IgD-negative memory B cell (primary cell): ENCODE results near the gene ZNF296. TPM values are rescaled to one million over a fixed set of nuclear protein-coding genes. Genes with fewer than 3 reads are reported as not detected.

Experiments
- H3K27ac Mint-ChIP-seq, 3 donors: one replicate each; pipeline ENCODE4 v1.8.0; 2020 to 2022; ENCODE audit warnings: mild to moderate bottlenecking in 3 of 3, mixed read lengths in 3 of 3, moderate library complexity in 1 of 3
- H3K27me3 Mint-ChIP-seq: one replicate; pipeline ENCODE4 v1.8.0; 2021; ENCODE audit warnings: mixed read lengths
- H3K36me3 Mint-ChIP-seq: one replicate; pipeline ENCODE4 v1.8.0; 2020; ENCODE audit warnings: mild to moderate bottlenecking, mixed read lengths
- H3K4me1 Mint-ChIP-seq, 3 donors: one replicate each; pipeline ENCODE4 v1.8.0; 2020 to 2022; ENCODE audit warnings: mixed read lengths in 3 of 3, mild to moderate bottlenecking in 1 of 3
- H3K4me3 Mint-ChIP-seq, 4 donors: one replicate each; pipeline ENCODE4 v1.8.0; 2020 to 2022; ENCODE audit warnings: mild to moderate bottlenecking in 4 of 4, mixed read lengths in 4 of 4, moderate library complexity in 3 of 4
- H3K9me3 Mint-ChIP-seq, 3 donors: one replicate each; pipeline ENCODE4 v1.8.0; 2020 to 2021; ENCODE audit warnings: mixed read lengths in 3 of 3, mild to moderate bottlenecking in 1 of 3
- polyA plus RNA-seq: library from polyadenylated mRNA; unstranded; fragments of 300-500 nt; fragmentation: Illumina TruSeq; gene quantifications from one replicate; pipeline ENCODE4 v1.2.3, GENCODE V29; 2021

The ZNF296 gene
- polyA plus RNA-seq, 1 donor from 2014 or later = 74.4 TPM

DNA sequence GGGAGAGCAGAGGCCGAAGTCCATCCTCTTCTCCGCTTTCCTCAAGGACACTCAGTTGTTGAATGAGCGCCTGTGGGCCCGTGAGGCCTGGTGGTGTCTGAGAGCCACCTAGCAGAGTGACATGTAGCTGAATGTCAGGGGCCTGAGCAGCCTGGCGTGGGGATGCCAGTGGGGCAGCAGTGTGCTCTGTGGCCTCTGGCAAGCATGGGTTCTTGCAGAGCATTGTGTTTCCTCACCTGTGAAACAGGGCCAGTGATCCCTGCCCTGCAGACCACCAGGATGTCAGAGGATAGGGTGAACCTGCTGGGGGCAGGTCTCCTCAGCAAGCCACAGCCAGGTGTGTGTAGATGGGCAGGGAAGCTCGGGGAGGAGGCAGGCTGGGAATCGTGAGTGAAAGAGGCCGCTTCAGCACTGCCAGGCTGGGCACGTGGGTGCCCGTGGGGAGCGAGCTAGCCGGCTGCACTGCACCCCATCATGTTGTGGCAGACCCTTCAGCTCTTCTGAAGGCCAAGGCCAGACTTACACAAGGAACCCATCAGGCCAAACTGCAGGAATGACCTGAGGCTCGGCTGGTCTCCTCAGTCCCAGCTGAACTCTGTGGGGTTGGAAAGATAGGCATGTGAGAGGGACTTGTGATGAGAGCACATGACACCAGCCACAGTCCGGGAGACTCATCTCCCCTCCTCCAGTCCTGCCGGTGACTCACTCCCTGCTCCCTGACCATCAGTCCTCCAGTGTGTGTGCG is 21.7 kb upstream of the ZNF296 start:
- Mint-ChIP-seq H3K4me1 (peaks cover 28 to 53% (median 30%) of the 10 kb centered on the region in 3 donors), H3K27me3 (no peaks in the 10 kb centered on the region), H3K4me3 (peak overlapping the region in 2 of 4 donors; percentile 22 to 76), H3K36me3 (peaks cover 5% of the 10 kb centered on the region), H3K27ac (peak overlapping the region; percentile 13 to 70 (median 59)), H3K9me3 (no peaks in the 10 kb centered on the region)

DNA sequence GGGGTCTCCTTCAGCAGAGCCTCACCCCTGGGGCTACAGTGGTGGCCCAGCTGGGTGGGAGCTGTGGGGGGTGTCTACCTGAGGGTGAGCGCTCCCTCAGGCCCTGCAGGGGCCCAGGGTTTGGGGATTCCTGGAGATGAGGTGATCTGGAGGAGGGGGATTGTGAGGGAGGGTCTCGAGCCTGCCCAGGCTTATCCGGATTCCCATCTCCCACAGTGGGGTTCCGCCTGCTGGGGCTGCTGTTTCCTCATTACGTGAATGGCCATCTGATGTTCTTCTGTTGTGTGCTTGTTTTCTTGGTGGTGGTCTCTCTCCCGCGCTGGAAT is 21.1 kb upstream of the ZNF296 start:
- Mint-ChIP-seq H3K36me3 (peaks cover 7% of the 10 kb centered on the region), H3K9me3 (no peaks in the 10 kb centered on the region), H3K4me3 (peak overlapping the region in 1 of 4 donors; percentile 76), H3K27me3 (no peaks in the 10 kb centered on the region), H3K27ac (peak overlapping the region in 2 of 3 donors; percentile 13 to 70), H3K4me1 (peaks cover 33 to 55% (median 34%) of the 10 kb centered on the region in 3 donors)

- peaks cover 7% of the 10 kb centered on the region for H3K36me3 Mint-ChIP-seq
- peaks cover 35 to 52% (median 36%) of the 10 kb centered on the region in 3 donors for H3K4me1 Mint-ChIP-seq
- peak overlapping the region in 1 of 3 donors; percentile 81 for H3K27ac Mint-ChIP-seq
- H3K27me3 Mint-ChIP-seq = no peaks in the 10 kb centered on the region
- H3K9me3 Mint-ChIP-seq = no peaks in the 10 kb centered on the region
- peak overlapping the region in 2 of 4 donors; percentile 37 to 76 for H3K4me3 Mint-ChIP-seq
Observed at GRCh38 chr19:45096700-45097099, 20.4 kb upstream of the ZNF296 start.

- peaks cover 8% of the 10 kb centered on the region for H3K36me3 Mint-ChIP-seq
- H3K27me3 Mint-ChIP-seq = no peaks in the 10 kb centered on the region
- H3K4me1 Mint-ChIP-seq = peaks cover 38 to 52% (median 41%) of the 10 kb centered on the region in 3 donors
- peak overlapping the region in 2 of 4 donors; percentile 13 to 28 for H3K4me3 Mint-ChIP-seq
- peak overlapping the region; percentile 67 to 81 (median 67) for H3K27ac Mint-ChIP-seq
- H3K9me3 Mint-ChIP-seq = no peaks in the 10 kb centered on the region
Observed at GRCh38 chr19:45095496-45096413, 19.5 kb upstream of the ZNF296 start.

DNA sequence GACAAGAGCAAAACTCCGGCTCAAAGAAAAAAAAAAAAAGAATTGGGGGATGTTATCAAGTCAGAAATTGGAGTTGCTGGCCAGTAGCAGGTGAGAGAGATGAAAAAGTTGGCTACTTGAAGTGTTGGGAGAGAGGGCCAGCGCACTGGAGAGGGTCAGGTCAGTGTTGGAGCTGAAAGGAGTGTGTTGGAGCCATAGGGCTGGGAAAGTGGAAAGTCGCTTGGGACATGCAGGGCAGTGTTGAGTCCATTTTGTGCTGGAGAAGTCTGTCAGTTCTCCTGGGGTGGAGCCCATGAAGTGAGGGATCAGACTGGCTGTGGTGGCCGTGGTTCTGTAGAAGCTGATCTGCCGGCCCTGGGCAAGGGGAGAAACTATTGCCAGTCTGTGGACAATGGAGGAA is 18.4 kb upstream of the ZNF296 start:
- Mint-ChIP-seq H3K36me3 (peaks cover 8% of the 10 kb centered on the region), H3K4me3 (peak overlapping the region; percentile 84 to 95 (median 91)), H3K4me1 (peaks cover 35 to 54% (median 37%) of the 10 kb centered on the region in 3 donors), H3K27ac (peak overlapping the region in 1 of 3 donors; percentile 27), H3K27me3 (no peaks in the 10 kb centered on the region), H3K9me3 (no peaks in the 10 kb centered on the region)

- peaks cover 8% of the 10 kb centered on the region for H3K36me3 Mint-ChIP-seq
- peak overlapping the region in 2 of 3 donors; percentile 72 to 93 for H3K27ac Mint-ChIP-seq
- no peaks in the 10 kb centered on the region for H3K27me3 Mint-ChIP-seq
- H3K4me1 Mint-ChIP-seq = peaks cover 35 to 55% (median 37%) of the 10 kb centered on the region in 3 donors
- H3K9me3 Mint-ChIP-seq = no peaks in the 10 kb centered on the region
- peak overlapping the region; percentile 88 to 100 (median 94) for H3K4me3 Mint-ChIP-seq
Observed at GRCh38 chr19:45094137-45094536, 17.9 kb upstream of the ZNF296 start.

DNA sequence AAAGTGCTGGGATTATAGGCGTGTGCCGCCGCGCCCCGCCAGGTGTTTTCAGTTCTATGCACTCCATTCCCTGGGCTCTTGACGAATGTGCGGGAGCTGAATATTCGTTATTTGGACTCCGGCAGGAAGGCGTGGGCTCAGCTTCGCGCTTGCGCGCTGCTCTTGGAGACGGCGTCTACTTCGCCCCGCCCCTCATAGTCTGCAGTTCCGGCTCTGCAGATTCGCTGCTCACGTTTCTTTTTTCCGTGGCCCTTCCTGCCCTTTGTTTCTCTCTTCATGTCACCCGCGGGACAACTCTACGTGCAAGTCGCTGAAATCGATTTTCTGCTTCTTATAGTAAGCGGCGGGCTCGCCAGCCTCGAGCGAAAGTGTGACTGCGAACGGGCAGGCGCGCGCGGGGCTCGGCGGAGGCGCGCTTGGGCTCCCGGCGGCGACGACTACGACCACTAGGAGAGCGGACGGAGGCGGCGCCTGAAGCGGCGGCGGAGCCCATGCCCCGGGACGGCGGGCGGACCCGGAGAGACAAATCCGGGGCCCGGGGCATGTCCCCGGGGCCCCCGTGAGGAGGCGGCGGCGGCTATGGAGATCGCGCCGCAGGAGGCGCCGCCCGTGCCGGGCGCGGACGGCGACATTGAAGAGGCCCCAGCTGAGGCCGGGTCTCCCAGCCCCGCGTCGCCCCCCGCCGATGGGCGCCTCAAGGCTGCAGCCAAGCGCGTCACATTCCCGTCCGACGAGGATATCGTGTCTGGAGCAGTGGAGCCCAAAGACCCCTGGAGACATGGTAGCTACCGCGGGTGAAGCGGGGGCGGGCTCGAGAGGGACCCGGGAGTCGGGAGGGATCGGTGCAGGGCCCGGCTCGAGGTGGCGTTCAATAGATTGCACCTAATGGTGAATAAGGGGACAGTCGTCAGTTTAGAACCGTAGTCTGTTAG is 16.7 kb upstream of the ZNF296 start, which contains the start of gene PPP1R37:
PPP1R37 (plus strand) TSS at position 433 of the 932 bp plus-strand sequence; CDS start at position 580, 147 bp downstream.
- Mint-ChIP-seq H3K9me3 (no peaks in the 10 kb centered on the region), H3K36me3 (peaks cover 8% of the 10 kb centered on the region), H3K27ac (peak within 1 kb of the TSS; percentile 93 to 100 (median 99)), H3K4me1 (peaks cover 35 to 47% (median 37%) of the 10 kb centered on the region in 3 donors), H3K4me3 (peak within 1 kb of the TSS; percentile 88 to 100 (median 94)), H3K27me3 (no peaks in the 10 kb centered on the region)

DNA sequence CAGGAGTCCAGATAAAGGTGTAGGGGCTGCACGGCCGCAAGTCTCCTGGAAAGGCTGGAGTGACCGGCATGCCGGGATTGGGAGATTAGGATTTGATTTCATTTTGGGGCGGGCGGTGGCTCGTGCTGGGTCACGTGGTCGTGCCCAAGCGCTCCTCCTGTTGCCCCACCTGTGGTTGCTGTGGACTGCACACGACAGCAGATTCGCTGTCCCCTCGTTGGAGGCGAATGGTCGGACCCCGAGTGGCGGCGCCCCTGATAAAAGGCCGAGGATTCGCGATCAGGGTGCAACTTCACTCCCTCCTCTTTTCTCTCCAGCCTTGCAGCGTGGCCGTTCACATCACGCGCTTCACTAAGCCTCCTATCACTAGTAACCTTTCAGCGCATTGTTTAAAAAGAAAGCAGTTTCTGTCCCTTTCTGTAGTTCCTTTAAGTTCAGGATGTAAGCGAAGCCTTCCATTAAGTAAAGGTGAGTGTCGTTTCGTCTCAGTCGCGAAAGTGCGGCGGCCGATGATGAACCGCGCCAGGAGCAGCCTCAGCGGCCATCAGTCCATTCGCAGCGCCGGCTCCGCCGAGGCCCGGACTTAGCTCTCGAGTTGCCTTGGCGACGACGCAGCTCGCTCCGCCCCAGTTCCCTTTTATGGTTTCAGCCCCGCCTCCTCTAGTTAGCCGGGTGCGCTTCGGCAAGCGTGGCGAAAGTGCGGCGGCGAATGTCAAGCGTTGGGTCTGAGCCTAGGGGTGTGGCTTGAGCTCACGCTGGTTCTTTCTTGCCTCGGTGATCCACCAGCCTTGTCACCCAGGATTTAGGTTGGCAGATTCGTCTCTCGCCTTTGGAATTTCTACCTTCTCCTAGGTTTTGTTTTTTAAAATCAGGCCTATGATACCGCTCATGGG is 15.0 kb upstream of the ZNF296 start:
- H3K36me3 Mint-ChIP-seq = peaks cover 8% of the 10 kb centered on the region
- H3K27me3 Mint-ChIP-seq = no peaks in the 10 kb centered on the region
- H3K4me3 Mint-ChIP-seq = peak overlapping the region; percentile 88 to 100 (median 94)
- no peaks in the 10 kb centered on the region for H3K9me3 Mint-ChIP-seq
- H3K27ac Mint-ChIP-seq = peak overlapping the region; percentile 93 to 100 (median 99)
- peaks cover 37 to 40% (median 39%) of the 10 kb centered on the region in 3 donors for H3K4me1 Mint-ChIP-seq

DNA sequence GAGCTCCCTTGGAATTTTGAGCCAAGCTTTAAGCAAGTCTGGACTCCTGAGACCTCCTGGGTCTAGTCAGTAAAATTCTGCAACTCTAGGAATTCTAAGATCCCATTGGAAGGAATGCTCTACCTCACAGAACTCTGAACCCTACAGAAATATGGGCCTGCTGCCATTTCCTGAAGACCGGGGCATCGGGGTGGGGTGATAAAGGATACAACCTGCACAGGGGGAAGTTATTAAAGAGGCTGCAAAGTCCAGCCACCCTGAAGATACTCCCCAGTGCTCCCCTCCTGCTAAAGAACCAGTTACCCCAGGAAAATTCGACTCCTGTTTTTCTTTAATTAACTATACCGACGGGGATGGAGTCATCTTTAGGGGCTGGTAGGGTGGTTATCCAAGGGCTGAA is 14.3 kb upstream of the ZNF296 start:
- Mint-ChIP-seq H3K4me3 (peak overlapping the region in 1 of 4 donors; percentile 65), H3K4me1 (peaks cover 33 to 35% (median 35%) of the 10 kb centered on the region in 3 donors), H3K27ac (peak overlapping the region in 2 of 3 donors; percentile 99 to 100), H3K27me3 (no peaks in the 10 kb centered on the region), H3K36me3 (peaks cover 8% of the 10 kb centered on the region), H3K9me3 (no peaks in the 10 kb centered on the region)

- Mint-ChIP-seq H3K36me3 (peaks cover 8% of the 10 kb centered on the region), H3K27ac (peak overlapping the region in 2 of 3 donors; percentile 42 to 80), H3K27me3 (no peaks in the 10 kb centered on the region), H3K4me1 (peaks cover 33 to 37% (median 35%) of the 10 kb centered on the region in 3 donors), H3K9me3 (no peaks in the 10 kb centered on the region), H3K4me3 (no peak overlapping the region)
Observed at GRCh38 chr19:45090034-45090433, 13.8 kb upstream of the ZNF296 start.

DNA sequence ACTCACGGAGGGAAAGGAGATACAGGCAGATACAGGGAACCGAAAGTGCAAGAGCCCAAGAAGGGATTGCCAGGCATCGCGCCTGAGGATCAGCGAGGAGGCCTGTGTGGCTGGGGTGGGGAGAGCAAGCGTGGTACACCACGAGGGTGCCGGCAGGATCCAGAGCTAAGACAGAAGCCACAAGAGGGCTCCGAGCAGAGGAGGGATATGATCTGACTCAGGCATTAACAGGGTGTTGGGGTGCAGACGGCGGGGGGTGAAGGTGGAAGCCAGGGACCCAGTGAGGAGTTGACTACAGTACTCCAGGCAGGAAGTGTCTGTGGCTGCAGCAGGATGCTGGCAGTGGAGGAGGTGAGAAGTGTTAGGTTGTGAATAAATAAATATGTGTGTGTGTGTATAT is 11.3 kb upstream of the ZNF296 start:
- Mint-ChIP-seq H3K36me3 (peaks cover 3% of the 10 kb centered on the region), H3K27ac (peak overlapping the region; percentile 67 to 89 (median 75)), H3K9me3 (no peaks in the 10 kb centered on the region), H3K4me3 (peak overlapping the region in 2 of 4 donors; percentile 38 to 65), H3K4me1 (peaks cover 16 to 23% (median 19%) of the 10 kb centered on the region in 3 donors), H3K27me3 (no peaks in the 10 kb centered on the region)

- H3K27me3 Mint-ChIP-seq = no peaks in the 10 kb centered on the region
- H3K27ac Mint-ChIP-seq = peak overlapping the region in 2 of 3 donors; percentile 14 to 59
- H3K36me3 Mint-ChIP-seq = peaks cover 2% of the 10 kb centered on the region
- peaks cover 12 to 25% (median 24%) of the 10 kb centered on the region in 3 donors for H3K4me1 Mint-ChIP-seq
- peak overlapping the region in 1 of 4 donors; percentile 38 for H3K4me3 Mint-ChIP-seq
- H3K9me3 Mint-ChIP-seq = no peaks in the 10 kb centered on the region
Observed at GRCh38 chr19:45086480-45086879, 10.2 kb upstream of the ZNF296 start.

DNA sequence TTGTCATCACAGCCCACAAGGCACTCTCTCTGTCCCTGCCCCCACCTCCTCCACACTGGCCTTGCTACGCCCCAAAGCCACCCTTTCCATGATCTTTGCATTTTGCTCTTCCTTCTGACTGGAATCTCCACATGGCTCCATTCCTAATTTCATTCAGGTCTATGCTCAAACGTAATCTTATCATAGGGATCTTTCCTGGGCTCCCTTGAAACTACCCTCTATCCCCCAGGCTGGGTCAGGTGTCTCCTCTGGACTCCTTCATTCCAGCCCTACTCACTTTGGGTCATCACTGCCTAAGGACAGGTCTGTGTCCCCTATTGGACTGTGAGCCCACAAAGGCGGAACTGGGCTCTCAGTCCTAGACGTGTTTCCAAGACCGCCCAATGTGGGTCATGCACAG is 5.9 kb upstream of the ZNF296 start:
- H3K4me3 Mint-ChIP-seq = peak overlapping the region in 2 of 4 donors; percentile 60 to 98
- H3K27me3 Mint-ChIP-seq = no peaks in the 10 kb centered on the region
- H3K36me3 Mint-ChIP-seq = no peaks in the 10 kb centered on the region
- H3K27ac Mint-ChIP-seq = peak overlapping the region in 2 of 3 donors; percentile 80 to 88
- no peaks in the 10 kb centered on the region for H3K9me3 Mint-ChIP-seq
- H3K4me1 Mint-ChIP-seq = peaks cover 12 to 36% (median 34%) of the 10 kb centered on the region in 3 donors
